HG02798 (cell line): ENCODE results near the gene PRKCA.

ENCODE experiments used
- ATAC-seq: cut with Tn5 transposase; IDR thresholded peaks from one replicate; pipeline ENCODE4 v1.9.1; 2021; ENCODE audit warnings: mild to moderate bottlenecking; ENCODE audit not compliant: unreplicated experiment, poor library complexity

Gene PRKCA

DNA sequence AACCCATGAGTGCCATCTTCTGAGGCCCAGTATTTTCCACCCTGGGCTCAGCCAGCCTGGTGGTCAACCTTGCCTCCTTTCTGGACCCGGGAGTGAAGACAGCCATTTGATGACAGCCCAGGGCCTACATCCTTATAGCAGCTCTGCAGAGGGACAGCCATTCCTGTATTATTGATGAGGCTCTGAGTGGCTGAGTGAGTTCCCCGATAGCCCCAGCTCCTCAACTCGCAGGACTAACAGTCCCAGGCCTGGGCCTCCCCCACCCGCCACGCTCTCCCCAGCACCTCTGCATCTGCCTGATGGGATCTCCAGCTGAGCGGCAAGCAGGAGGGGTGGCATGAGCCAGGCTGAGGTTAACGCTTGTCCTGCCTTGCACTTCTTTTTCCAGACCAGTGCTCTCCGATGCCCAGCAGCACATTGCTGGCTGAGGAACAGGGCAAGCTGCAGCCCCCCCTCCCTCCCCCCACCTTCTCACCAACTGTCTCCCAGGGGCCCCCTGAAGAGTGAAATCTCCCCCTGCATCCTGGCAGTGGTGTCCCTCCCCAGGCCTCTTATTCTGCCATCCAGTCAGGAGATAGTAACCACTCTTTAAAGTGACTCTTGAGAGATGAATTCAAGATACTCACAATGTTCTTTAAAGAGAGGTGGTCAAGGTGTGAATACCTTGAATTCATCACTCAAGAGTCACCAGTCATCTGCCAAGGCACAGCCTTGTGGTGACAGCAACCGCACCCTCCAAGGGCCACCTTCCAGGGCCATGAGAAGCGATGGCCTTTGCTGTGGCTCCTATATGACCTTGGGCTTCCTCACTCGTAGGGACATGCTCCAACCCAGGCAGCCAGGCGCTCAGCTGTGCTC lies 556.0 kb downstream of the PRKCA start:
- ATAC-seq: no peak

GRCh38 chr17:66859353-66859752 lies 556.9 kb downstream of the PRKCA start:
- no peak for ATAC-seq

DNA sequence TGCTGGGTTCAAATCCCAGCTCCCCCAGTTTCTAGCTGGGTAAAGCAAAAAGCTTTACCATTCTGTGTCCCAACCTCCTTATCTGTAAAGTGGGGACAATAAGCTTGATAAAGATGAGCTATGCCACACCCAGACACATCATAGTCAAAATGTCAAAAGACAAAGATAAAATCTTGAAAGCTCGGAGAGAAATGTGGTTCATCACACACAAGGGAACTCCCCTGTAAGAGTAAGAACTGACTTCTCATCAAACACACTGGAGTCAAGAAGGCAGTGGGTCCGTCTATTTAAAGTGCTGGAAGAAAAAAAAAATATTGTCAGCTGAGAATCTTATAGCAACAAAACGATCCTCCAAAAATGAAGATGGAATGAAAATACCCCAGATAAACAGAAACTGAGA lies 557.8 kb downstream of the PRKCA start:
- ATAC-seq: no peak
